Ishikawa (cell line): Measurements from ENCODE around the gene FBXW11.

Source experiments
- CEBPB ChIP-seq: IDR thresholded peaks from 2 replicates; pipeline ENCODE4 v1.6.1; 2012
- CREB1 ChIP-seq: IDR thresholded peaks from 2 replicates; pipeline ENCODE4 v1.6.1; 2012; ENCODE audit warnings: low read depth
- EGR1 ChIP-seq: IDR thresholded peaks from 2 replicates; pipeline ENCODE4 v1.6.1; 2012
- EP300 ChIP-seq: IDR thresholded peaks from 2 replicates; pipeline ENCODE4 v1.6.1; 2012; ENCODE audit warnings: borderline replicate concordance
- FOXM1 ChIP-seq: IDR thresholded peaks from 2 replicates; pipeline ENCODE4 v1.6.1; 2012; ENCODE audit warnings: low read depth, borderline replicate concordance
- NFIC ChIP-seq: IDR thresholded peaks from 2 replicates; pipeline ENCODE4 v1.6.1; 2012
- RAD21 ChIP-seq: IDR thresholded peaks from 2 replicates; pipeline ENCODE4 v1.6.1; 2012; ENCODE audit warnings: low read depth
- TAF1 ChIP-seq: IDR thresholded peaks from 2 replicates; pipeline ENCODE4 v1.6.1; 2012; ENCODE audit warnings: low read depth, mild to moderate bottlenecking
- TCF12 ChIP-seq: IDR thresholded peaks from 2 replicates; pipeline ENCODE4 v1.6.1; 2012; ENCODE audit warnings: low read depth
- TEAD4 ChIP-seq: IDR thresholded peaks from 2 replicates; pipeline ENCODE4 v1.6.1; 2012
- YY1 ChIP-seq: IDR thresholded peaks from 2 replicates; pipeline ENCODE4 v1.6.1; 2012; ENCODE audit warnings: low read depth
- ZBTB7A ChIP-seq: IDR thresholded peaks from 2 replicates; pipeline ENCODE4 v1.6.1; 2012; ENCODE audit warnings: low read depth
- TF ChIP-seq, protein P1 (sequence below): IDR thresholded peaks from 2 replicates; pipeline ENCODE4 v1.6.1; 2012
- TF ChIP-seq, protein P2 (sequence below): IDR thresholded peaks from 2 replicates; pipeline ENCODE4 v1.6.1; 2012
- TF ChIP-seq, protein P3 (sequence below): IDR thresholded peaks from 2 replicates; pipeline ENCODE4 v1.6.1; 2012; ENCODE audit warnings: low read depth, mild to moderate bottlenecking

FBXW11 gene

DNA sequence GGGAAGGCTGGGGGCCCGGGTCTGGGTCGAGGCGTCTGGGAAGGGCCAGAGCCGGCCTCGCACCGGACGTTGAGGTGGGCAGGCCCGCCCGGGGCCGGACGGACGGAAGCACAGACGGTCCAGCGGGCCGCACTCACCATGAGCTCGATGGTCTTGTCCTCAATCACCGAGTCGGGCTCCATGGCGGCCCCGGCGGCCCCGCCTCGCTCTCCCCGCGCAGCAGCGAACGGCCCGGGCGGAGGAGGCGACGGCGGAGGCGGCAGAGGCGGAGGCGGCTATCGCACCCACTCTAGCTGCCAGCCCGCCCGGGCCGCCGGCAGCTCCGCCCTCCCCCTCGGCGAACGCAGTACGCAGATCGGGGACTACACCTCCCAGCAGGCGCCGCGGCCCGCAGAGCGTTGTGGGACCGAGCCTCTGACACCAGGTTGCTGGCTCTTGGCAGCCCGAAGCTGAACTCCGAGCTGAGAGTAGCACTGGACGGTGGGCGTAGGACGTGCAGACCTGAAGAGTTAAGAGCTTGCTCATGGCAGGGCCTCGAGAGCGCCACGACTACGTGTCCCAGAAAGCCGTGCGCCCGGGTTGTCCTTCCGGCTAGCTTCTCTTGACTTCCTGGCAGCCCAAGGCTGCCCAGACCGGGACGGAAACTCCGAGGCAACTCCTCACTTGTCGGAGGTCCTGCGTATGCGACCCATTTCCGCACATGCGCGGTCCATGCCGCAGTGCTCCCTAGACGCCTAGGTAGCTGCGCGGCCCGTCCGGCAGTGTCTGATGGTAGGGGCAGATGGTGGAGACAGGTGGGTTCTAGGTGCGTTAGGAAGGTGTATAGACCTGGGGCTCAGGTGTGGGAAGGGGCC is at the start of gene FBXW11:
TSS of gene FBXW11 (minus strand) at position 318 of the 854 bp plus-strand sequence. CDS start at position 182, 136 bp downstream.
- no peak for TF ChIP-seq FOXM1
- peak; percentile 52; the same call in 1 of the 2 replicates for TF ChIP-seq YY1
- 0 out of 2 replicates have a peak, but pooled peaks have one; percentile 38 for TF ChIP-seq TEAD4
- TF ChIP-seq ZBTB7A, result no peak
- TF ChIP-seq TAF1, result peak; percentile 71
- no peak for TF ChIP-seq CEBPB
- TF ChIP-seq, protein P1, sequence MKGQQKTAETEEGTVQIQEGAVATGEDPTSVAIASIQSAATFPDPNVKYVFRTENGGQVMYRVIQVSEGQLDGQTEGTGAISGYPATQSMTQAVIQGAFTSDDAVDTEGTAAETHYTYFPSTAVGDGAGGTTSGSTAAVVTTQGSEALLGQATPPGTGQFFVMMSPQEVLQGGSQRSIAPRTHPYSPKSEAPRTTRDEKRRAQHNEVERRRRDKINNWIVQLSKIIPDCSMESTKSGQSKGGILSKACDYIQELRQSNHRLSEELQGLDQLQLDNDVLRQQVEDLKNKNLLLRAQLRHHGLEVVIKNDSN, result no peak
- no peak for TF ChIP-seq NFIC
- TF ChIP-seq, protein P2, sequence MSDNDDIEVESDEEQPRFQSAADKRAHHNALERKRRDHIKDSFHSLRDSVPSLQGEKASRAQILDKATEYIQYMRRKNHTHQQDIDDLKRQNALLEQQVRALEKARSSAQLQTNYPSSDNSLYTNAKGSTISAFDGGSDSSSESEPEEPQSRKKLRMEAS, result peak; percentile 61
- TF ChIP-seq CREB1, result peak; percentile 53; the same call in 1 of the 2 replicates
- peak; percentile 54; the same call in 1 of the 2 replicates for TF ChIP-seq TCF12
- no peak for TF ChIP-seq RAD21
- TF ChIP-seq EGR1, result peak; percentile 91

- no peak for TF ChIP-seq NFIC
- TF ChIP-seq TCF12, result no peak
- TF ChIP-seq, protein P2, result no peak
- TF ChIP-seq EP300, result no peak
Observed at GRCh38 chr5:172055996-172056395, 49.6 kb upstream of the FBXW11 start.

DNA sequence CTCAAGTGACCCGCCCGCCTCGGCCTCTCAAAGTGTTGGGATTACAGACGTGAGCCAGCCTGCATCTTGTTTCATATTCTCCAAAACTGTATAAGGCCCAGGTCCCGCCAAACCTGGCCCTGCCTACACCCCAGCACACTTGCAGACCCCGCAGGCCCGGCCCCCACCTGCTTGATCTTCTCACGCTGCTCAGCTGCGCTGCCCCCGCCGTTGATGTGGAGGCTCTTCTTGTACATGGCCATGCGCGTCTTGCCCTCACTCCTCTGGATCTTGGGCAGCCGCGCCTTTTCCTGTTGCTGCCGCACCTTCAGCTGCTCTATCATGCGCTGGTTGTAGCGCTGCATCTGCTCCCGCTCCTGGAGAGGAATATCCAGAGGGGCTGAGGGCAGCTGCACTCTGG is 49.0 kb upstream of the FBXW11 start:
- TF ChIP-seq TEAD4 (no peak), FOXM1 (no peak), TAF1 (no peak), YY1 (no peak), ZBTB7A (no peak), TCF12 (no peak), CEBPB (no peak), NFIC (no peak), RAD21 (no peak), EGR1 (no peak), EP300 (no peak), CREB1 (no peak)
- TF ChIP-seq, protein P1, result no peak
- TF ChIP-seq, protein P3, sequence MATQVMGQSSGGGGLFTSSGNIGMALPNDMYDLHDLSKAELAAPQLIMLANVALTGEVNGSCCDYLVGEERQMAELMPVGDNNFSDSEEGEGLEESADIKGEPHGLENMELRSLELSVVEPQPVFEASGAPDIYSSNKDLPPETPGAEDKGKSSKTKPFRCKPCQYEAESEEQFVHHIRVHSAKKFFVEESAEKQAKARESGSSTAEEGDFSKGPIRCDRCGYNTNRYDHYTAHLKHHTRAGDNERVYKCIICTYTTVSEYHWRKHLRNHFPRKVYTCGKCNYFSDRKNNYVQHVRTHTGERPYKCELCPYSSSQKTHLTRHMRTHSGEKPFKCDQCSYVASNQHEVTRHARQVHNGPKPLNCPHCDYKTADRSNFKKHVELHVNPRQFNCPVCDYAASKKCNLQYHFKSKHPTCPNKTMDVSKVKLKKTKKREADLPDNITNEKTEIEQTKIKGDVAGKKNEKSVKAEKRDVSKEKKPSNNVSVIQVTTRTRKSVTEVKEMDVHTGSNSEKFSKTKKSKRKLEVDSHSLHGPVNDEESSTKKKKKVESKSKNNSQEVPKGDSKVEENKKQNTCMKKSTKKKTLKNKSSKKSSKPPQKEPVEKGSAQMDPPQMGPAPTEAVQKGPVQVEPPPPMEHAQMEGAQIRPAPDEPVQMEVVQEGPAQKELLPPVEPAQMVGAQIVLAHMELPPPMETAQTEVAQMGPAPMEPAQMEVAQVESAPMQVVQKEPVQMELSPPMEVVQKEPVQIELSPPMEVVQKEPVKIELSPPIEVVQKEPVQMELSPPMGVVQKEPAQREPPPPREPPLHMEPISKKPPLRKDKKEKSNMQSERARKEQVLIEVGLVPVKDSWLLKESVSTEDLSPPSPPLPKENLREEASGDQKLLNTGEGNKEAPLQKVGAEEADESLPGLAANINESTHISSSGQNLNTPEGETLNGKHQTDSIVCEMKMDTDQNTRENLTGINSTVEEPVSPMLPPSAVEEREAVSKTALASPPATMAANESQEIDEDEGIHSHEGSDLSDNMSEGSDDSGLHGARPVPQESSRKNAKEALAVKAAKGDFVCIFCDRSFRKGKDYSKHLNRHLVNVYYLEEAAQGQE, result no peak
- TF ChIP-seq, protein P2, result no peak

DNA sequence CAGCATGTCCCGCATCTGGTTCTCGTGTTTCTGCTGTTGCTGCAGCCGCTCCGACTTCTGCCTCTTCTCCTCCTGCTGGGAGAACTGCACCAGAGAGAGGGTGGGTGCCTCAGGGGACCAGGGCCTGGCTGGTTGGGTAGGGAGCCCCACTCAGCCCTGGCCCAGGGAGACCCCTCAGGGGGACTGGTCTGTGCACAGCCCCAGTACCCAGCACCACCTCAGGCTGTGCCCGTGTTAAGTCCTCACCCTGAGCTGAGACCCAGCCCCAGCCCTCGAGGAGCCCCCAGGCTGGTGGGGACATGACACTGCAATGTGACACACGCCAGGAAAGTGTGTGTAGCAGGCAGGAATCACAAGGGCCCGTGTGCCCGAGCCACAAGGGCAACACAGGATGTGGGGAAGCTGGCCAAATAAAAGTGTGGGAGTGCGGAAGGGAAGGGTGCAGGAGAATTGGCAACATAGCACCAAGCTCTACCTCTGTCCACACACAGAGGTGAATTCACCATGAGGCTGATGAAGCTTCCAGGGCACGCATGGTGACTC is 48.2 kb upstream of the FBXW11 start:
- no peak for TF ChIP-seq YY1
- TF ChIP-seq ZBTB7A, result no peak
- TF ChIP-seq TAF1, result no peak
- no peak for TF ChIP-seq FOXM1
- no peak for TF ChIP-seq RAD21
- TF ChIP-seq CREB1, result no peak
- TF ChIP-seq, protein P3, result no peak
- no peak for TF ChIP-seq EGR1
- TF ChIP-seq TEAD4, result no peak
- no peak for TF ChIP-seq CEBPB
- no peak for TF ChIP-seq EP300
- TF ChIP-seq, protein P2, result no peak
- no peak for TF ChIP-seq NFIC
